Body of pancreas (tissue), 4 donors: Measurements from ENCODE around the gene XPR1.

Experiments used
- CTCF ChIP-seq, 7 experiments: fragments of 450-650 bp in 4 of 7; fragments of 200-600 bp in 3 of 7; sonication (generic) in 3 of 7; IDR thresholded peaks; one replicate each; pipeline ENCODE4 v1.5.1; 2016 to 2019; ENCODE audit warnings: antibody characterized with exemption in 7 of 7
- POLR2A ChIP-seq, 3 donors: fragments of 450-650 bp; IDR thresholded peaks; one replicate each; pipeline ENCODE4 v1.6.1; 2016; ENCODE audit warnings: antibody characterized with exemption in 3 of 3, mild to moderate bottlenecking in 2 of 3

- TF ChIP-seq CTCF (IDR thresholded peaks at IDR 0.05) = no peak
- TF ChIP-seq POLR2A (IDR thresholded peaks at IDR 0.05) = no peak
Measured at GRCh38 chr1:180791806-180792205, 160.0 kb downstream of the XPR1 start.
